ENCODE data around the gene NCOA1.
"Not testable (repeated sequence)": the region's sequence is repeated elsewhere in the genome, so short reads cannot be mapped to it uniquely, and the experiment has no call there.

The NCOA1 gene

DNA sequence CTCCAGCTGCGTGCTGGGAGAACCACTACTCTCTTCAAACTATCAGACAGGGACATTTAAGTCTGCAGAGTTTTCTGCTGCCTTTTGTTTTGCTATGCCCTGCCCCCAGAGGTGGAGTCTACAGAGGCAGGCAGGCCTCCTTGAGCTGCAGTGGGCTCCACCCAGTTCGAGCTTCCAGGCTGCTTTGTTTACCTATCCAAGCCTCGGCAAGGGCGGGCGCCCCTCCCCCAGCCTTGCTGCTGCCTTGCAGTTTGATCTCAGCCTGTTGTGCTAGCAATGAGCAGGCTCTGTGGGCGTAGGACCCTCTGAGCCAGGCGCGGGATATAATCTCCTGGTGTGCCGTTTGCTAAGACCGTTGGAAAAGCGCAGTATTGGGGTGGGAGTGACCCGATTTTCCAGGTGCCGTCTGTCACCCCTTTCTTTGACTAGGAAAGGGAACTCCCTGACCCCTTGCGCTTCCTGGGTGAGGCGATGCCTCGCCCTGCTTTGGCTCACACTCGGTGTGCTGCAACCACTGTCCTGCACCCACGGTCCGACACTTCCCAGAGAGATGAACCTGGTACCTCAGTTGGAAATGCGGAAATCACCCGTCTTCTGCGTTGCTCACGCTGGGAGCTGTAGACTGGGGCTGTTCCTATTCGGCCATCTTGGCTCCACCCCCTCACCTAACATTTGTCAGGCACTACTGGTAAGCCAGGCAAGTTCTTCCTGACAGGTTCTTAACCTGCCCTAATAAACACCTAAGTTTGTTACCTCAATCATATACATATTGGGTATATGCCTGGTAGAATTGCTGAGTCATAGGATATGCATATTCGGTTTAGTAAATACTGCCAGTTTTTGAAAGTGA is 315.0 kb downstream of the NCOA1 start:
- not testable (repeated sequence) for DNase-seq

DNA sequence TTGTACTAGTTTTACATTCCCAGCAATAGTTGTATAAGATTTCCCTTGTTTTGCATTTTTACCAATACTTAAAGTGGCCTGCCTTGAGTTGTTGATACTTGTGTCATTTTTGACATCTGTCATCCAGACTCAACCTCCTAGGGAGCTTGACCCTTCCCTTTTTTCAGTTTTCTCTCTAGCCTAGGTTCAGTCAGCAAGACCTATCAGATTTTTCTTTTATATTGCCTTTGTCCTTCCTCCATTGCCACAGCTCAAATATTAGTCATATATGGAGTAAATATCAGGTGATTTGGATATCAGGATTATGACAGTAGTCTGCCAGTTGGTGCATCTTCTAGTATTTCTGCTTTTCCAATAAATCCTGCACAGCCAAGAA is 315.6 kb downstream of the NCOA1 start:
- DNase-seq, result no peak

DNA sequence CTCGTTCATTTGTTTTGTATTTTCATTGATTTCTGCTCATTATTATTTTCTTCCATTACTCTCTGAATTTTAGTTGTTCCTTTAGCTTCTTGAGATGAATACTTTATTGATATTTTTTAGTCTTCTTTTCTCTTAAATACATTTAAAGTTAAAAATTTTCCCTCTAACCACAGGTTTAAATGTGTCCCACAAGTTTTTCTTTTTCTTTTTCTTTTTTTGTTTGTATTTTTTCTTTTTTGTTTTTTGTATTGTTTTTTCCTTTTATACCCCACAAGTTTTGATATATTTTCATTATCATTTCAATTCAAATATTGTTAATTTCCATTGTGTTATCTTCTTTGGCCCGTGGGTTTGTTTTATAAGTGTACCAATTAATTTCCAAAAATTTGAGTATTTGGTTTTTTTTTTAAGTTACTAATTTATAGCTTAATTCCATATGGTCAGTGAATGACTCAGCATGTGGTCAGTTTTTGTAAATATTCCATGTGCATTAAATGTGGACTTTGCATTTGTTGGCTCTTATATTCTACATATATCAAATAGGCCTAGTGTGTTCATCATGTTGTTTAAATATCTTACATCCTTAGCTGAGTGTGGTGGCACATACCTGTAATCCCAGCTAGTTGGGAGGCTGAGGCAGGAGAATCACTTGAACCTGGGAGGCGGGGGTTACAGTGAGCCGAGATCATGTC is 318.4 kb downstream of the NCOA1 start:
- DNase-seq, result no peak

DNA sequence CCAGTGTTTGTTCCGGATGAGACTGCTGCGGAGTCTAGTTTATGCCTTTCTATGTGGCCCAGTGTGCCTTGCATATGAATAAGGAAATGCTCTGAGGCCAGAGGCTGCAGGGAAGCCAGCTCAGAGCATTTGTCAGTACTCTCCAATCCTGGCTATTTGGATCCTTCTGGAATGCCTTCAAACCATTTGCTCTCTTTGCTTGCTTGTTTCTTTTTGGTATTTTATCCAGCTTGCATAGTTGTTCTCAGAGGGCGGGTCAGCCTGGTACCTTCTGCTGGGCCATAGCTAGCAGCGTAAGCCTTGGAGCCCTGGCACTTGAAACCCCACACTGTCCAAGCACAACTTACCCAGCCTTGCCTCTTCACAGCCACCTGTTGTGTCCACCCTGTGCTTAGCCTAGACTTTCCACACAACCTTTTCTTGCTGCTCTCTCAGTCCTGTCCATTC is 322.7 kb downstream of the NCOA1 start:
- no peak for DNase-seq

DNA sequence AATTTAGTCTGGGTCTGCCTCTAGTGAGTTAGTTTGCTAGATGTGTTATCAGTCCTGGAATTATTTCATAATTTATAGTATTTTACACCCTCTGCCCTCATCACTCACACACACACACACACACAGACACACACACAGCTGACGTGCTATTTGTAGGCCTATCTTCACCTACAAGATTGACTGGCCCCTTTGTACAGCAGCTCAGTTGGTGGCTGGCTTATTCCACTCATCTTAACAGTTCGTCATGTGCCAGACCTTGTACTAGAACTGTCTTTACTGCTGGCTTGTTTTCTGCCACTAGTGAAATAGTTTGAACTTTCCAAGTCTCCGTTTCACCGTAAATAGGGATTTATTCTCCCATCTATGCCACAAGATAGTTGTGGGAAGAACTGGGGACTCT is 323.5 kb downstream of the NCOA1 start:
- no peak for DNase-seq

DNA sequence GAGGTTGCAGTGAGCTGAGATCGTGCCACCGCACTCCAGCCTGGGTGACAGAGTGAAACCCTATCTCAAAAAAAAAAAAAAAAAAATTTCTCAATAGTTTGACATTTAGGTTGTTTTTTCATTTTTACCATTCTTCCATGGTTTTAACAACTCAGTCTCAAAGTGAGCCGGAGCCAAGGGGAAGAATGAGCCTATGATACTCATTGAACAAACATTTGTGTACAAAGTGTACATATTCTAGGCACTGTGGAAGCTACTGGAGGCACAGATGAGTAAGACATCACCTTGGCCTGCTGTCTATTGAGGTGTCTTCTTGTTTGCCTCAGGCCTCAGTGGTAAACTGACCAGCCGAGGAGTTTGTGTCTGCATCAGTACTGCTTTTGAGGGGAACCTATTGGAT is 324.1 kb downstream of the NCOA1 start:
- DNase-seq, result no peak

DNA sequence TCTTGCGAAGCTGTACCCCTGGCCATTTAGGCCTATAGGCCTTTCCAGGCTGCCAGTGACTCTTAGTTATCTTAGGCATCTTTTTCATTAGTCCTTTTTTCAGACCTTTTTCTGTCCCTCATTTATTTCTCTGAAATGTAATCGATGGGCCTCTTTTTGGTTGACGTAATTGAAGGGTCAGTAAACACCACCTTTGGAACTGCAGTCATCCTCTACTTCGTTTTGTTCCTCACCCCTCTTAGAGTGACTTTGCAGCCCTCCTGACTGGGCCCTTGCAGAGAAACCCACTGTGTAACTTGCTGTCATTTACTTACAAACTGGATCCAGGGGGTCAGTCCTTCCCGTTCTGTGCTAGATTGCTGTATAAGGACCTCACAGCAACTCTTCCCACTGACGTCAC is 325.4 kb downstream of the NCOA1 start:
- DNase-seq, result no peak

DNA sequence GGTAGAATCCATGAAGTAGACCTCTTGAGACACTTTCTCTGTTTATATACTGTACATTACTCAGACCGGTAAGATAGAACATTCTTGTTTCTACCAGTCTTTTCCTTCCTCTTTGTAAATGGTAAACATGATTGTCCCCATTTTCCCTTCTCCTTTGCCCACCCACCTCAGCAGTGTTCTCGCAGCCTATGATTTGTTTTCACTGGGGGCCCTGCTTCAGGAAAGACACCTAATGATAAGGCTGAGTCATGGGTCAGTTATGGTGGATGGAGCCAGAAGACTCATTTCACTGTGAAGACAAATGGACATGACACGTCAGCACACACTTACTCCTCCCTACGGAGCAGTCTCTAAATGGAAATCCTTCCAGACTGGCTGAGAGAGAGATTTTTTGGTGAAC is 325.8 kb downstream of the NCOA1 start:
- no peak for DNase-seq

DNA sequence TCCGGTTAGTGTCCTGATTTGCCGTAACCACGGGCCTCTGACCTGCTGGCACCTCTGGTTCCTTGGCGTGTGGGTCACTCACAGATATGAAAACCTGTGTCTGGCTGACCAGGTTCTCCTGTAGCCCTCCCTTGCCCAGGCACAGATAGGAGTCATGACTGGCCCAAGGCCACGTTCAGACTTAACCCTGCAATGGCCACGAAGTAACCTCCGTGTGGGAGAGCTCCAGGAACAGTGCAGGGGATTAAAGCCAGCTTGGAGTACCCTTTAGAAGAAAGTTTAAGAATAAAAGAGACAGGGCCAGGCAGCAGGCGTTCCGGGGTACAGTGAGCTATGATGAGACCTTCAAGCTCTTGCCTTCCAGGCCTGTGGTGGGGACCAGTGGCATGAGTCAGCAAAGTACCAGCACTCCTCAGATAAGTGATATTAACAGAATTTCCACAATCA is 327.7 kb downstream of the NCOA1 start:
- no peak for DNase-seq

DNA sequence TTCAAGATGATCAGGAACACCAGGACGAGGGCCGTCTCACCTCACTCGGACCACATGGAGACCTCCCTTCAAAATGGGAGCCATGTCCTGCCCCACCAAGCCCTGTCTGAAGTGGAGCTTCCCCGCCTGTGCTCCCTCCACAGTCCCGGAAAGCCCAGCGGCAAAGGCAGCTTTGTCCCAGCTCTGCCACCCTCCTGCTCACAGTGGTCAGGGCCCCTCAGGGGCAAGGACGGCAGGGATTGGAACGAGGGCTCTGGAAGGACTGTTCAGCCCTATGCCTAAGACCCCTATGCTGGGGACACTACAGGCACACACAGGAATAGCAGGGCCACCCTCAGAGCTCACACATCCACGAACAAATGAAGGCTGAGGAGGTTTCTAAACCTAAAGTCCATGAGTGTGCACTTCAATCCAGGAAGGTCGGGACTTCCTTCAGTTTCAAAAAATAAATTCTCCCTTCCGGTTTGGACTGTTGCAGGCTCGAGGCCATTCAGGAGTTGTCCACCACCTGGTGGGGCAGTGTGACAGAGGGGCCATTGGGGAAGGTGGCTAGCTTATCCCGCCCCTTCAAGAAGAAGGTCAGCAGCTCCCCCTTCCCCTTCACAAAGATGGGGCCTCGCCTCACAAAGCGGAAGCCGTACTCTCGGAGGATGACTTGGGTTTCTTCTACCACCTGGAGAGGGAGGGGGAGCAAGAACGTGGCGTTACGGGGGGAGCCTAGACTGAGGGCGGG is 328.6 kb downstream of the NCOA1 start:
- no peak for DNase-seq

DNA sequence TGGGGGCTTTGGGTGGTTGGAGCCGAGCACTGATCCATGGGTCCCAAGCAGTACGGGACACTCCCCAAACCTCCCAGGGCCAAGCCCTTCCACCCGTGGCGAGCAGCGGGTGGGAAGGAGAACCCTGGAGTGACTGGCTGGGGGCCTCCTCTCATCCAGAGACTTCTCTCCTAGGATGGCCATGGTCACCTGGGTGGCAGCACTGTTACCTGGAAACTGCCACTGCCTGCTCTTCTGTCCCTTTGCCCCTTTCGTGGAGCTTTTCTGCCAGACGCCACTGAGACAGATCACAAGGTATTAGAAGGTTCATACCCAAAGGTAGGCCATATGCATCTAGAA is 329.1 kb downstream of the NCOA1 start:
- no peak for DNase-seq
